HTR-8/SVneo (cell line): ENCODE measurements around the gene NEMP1.
"Not testable (repeated sequence)": the region's sequence is repeated elsewhere in the genome, so short reads cannot be mapped to it uniquely, and the experiment has no call there.

Source experiments
- DNase-seq: peaks from one replicate; pipeline ENCODE4 v3.0.0; 2011; ENCODE audit warnings: low spot score, mixed read lengths; ENCODE audit not compliant: insufficient read length
- FAIRE-seq: peaks from 2 replicates; lab custom pipeline; 2011; peaks lifted over from hg19 to GRCh38; lab: Jason Lieb, UNC

NEMP1 gene

DNA sequence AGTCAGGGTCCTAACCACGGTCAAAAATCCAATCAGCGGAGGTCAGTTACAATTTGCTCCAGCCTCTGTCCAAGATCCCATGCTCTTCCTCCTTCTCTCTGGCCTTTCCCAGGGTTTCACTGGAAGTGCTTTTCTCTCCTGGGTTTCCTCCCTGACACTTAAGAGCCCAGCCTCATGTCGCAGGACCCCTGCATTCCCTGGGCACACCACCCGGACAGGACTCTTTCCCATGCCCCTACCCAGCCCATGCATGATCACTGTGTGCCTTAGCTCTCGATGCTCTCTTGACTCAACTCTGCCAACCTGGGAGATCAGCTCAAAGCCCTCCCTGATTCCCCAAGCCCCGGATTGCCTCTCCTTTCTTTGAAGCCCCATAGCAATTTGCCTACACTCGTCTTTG lies 46.8 kb downstream of the NEMP1 start:
- no peak for DNase-seq
- no peak for FAIRE-seq

DNA sequence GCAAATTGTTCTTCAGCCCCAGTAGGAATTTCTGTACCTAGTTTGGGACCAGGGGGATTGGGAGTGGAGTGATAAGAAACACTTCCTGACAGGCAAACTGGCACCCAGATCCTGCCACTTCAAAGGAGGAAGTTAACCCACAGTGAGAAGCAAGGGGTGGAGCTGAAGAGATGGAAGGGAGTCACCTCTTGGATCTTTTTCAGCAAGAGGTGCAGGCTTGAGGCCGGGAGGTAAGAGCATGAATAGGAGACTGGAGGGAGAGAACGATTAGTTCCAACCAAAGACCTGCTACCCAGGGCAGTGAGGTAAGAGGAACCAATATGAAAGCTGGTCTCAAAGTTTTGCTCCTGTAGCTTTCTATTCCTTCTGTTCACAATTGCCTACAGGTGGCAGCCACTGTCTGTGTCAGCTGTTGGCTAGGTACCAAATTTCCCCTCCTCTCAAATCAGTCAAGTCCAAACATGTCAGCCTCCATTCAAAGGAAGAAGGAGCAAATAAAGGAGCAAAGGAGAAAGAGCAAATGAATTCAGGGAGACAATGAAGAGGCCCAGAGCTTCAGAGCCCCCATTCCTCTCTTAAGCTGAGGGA lies 47.4 kb downstream of the NEMP1 start:
- FAIRE-seq (peak; percentile 9), DNase-seq (peak; percentile 54)

DNA sequence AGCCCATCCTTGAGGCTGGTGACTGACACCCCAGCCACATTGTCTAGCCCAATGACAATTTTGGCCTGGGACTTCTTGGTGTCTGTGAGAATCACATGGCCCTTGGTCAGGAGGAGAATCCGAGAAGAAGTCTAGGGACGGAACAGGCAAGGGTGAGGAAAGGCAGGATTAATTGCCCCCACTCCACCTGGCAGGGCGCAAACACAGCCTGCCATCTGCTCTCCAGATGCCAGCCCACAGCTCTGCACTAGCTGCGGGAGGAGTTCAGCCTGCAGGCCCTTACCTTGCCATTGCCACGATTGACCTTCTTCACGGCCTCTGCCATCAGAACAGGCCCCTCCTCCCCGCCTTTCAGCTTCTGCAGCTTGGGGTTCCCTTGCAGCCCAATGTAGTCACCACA lies 49.1 kb downstream of the NEMP1 start:
- no peak for FAIRE-seq
- DNase-seq: no peak

DNA sequence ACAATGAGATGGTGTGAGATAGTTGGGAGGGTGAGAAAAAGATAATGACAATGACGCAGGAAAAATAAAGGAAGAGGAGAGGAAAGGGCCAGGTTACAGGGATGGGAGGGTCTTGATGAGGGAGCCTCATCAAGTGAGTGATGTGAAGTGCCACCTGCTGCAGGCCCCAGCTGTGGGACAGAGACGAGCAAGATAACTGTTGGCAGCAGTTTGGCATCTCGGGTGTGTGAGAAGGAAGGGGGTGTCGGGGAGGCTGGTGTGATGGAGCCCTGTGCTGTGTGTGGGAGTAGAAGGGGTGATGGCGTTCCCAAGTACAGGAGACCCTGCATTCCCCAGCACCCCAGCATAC lies 50.8 kb downstream of the NEMP1 start:
- DNase-seq (no peak), FAIRE-seq (no peak)

DNA sequence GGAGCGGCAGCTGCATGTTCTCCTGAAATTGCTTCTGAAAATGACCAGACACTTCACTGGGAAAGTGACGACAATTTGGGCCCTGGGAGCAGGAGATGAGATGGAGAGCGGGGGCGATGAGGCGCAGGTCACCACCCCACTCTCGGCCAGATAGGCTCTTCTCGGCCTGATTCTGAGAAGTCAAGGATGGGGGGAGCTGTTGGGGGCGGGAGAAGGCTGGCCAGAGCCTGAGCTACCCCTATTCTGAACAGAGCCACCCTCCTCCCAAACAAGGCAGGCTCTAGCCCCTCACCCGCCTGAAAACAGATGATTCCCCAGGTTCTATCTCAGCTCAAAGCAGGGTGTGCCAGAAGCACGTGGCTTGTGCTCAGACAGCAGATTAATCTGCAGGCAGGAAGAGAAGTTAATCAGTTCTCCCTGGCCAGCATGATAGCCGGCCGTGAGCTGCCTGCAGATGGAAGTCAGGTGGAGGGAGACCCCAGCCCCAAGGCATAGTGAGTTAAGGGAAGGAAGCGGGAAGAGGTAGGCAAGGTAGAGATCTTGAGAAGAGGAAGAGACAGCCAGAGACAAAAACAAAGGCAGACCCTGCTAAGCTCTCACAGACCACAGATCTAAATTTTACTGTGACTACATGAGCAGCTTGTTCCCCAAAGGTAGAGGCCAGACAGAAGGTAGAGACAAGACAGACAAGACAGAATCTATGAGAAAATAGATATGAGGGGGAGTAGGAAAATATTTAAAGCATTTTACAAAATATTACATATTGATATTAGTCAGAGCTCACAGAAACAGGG lies 51.4 kb downstream of the NEMP1 start:
- DNase-seq (no peak), FAIRE-seq (no peak)

DNA sequence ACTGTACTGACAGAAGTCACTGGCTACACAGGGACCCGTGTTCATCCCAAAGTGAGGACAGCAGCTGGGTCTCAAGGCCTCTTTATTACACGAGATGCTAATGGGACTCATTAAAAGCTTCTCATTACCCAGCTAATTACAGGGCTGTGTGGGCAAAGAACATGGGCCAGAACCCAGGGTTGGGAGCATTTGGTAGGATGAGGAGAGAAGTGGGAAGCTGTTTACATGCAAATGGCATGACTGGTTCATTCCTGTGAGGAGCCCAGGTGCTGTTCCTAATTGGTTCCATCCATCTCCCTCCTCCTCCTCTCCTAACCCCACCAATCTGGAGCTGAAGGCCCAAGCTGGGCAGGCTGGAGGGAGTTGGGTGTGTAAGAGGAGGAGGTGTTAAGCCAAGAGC lies 53.4 kb downstream of the NEMP1 start:
- DNase-seq (no peak), FAIRE-seq (no peak)

DNA sequence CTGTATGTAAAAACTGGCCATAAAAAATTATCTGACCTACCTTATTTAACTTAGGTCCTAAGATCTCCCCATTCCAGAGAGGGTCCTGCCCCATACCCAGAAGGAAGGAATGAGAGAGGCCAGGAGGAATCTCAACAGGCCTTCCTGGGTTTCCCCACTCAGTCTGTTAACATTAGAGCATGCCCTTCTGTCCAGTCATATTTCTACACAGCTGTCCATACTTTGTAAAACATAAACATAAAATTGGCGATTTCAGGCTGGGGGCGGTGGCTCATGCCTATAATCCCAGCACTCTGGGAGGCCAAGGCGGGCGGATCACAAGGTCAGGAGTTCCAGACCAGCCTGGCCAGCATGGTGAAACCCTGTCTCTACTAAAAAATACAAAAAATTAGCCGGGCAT lies 56.3 kb downstream of the NEMP1 start:
- FAIRE-seq, DNase-seq: not testable (repeated sequence)

GRCh38 chr12:57019983-57020719 lies 58.4 kb downstream of the NEMP1 start:
- FAIRE-seq: no peak
- no peak for DNase-seq

DNA sequence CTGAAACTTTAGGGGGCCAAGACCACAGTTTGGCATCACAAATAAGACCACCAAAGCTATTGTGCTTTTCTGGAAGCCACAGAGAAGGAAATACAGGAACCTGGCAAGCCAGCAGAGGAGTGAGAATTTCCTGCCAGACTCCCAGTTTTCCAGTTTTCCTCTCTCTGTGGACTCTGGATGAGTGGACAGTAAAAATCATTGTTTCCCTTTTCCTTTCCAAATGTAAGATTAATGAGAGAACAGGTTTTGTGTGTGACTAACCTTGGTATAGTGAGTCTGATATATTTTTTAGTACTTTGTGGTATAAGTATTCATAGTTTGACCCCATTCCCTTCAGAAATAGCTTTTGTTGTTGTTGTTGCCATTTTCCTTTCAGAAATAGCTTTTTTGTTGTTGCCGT lies 59.7 kb downstream of the NEMP1 start:
- DNase-seq (no peak), FAIRE-seq (no peak)

DNA sequence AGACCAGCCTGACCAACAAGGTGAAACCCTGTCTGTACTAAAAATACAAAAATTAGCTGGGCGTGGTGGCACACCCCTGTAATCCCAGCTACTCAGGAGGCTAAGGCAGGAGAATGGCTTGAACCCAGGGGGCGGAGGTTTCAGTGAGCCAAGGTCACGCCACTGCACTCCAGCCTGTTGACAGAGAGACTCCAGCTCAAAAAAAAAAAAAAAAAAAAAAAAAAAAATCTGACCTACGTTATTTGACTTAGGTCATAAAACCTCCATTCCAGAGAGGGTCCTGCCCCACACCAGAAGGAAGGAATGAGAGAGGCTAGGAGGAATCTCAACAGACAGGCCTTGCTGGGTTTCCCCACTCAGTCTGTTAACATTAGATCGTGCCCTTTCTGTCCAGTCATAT lies 60.2 kb downstream of the NEMP1 start:
- FAIRE-seq, DNase-seq: not testable (repeated sequence)

- DNase-seq (no peak), FAIRE-seq (no peak)
These were observed 62.2 kb downstream of the NEMP1 start, which contains the start of gene TAC3 for GRCh38 chr12:57016348-57016747. TSS of gene TAC3 (minus strand) at chr12:57016529. CDS start at chr12:57015797, 732 bp downstream.

GRCh38 chr12:57012600-57013465 lies 65.8 kb downstream of the NEMP1 start:
- FAIRE-seq: no peak
- no peak for DNase-seq

- FAIRE-seq: no peak
- DNase-seq: no peak
These were observed 66.9 kb downstream of the NEMP1 start for GRCh38 chr12:57011438-57012424.

DNA sequence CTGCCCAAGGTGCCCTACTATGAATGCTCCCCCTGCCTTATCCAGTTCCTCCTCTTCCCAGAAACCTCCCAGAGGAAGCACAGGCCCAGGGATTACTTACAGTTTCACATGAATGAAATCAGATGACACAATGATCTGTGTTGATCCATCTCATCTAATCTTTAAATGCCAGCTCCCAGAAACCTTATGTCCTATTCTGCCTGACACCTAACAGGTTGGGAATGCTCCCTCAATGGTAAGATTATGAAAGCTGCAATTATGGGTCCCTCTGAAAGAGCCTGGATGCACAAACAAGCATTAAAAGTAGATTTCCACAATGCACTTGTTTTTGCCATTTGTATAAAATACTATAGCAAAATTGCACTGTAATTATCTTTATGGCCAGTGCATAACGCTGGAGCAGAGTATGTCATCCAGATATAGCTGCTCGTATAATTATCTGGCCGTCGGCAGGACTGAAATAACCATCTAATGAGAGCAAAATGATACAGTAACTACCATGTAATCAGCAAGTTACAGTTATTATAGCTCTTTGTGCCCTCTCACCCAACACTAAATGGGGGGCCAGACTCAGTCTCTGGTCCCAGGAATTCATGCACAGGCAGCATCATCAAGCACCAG lies 67.9 kb downstream of the NEMP1 start:
- DNase-seq (no peak), FAIRE-seq (no peak)

DNA sequence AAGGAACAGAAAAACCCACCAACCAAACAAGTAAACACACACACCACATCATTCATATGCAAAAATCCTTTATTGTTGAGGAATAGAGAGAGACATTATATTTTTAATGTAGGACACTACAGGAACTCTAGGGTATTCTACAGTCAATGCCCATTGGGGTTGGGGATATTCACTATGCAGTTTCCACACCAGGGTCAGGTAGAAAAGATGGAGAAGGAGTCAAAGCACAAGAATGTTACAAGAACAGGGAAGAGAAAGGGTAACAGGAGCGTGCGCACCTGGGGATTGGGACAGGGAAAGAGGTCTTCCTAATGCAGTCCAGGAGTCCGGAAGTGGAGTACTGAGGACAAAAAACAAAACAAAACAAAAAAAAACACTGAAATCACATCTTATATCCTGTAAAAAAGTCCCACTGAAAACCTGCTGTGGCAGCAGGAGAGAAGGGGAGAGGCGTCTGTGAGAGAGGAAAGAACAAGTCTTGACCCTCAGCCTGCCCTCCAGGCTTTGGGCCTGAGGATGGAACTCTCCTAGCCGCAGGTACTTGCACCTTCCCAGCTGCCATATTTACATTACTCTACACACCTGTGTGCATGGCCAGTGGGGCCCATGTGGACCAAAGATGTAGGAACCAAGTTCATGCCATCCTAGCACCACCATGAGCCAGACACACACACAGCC lies 68.5 kb downstream of the NEMP1 start:
- no peak for DNase-seq
- no peak for FAIRE-seq

- no peak for FAIRE-seq
- DNase-seq: peak; percentile 75
These were observed 70.4 kb downstream of the NEMP1 start for GRCh38 chr12:57008178-57008577.

- FAIRE-seq (no peak), DNase-seq (no peak)
These were observed 71.6 kb downstream of the NEMP1 start for GRCh38 chr12:57006809-57007475.
